Nephron progenitor cell (in vitro differentiated cells): ENCODE results near the gene CD8A.

ENCODE experiments used
- DNase-seq: peaks from one replicate; pipeline ENCODE4 v3.0.0; 2021
- H3K27ac Mint-ChIP-seq: 2 replicates; pipeline ENCODE4 v1.8.0; 2021; ENCODE audit warnings: mild to moderate bottlenecking, moderate library complexity, mixed read lengths
- H3K27me3 Mint-ChIP-seq: 2 replicates; pipeline ENCODE4 v1.8.0; 2021; ENCODE audit warnings: mild to moderate bottlenecking, low read depth, mixed read lengths; ENCODE audit not compliant: poor library complexity
- H3K36me3 Mint-ChIP-seq: 2 replicates; pipeline ENCODE4 v1.8.0; 2021; ENCODE audit warnings: low read depth, mixed read lengths
- H3K4me1 Mint-ChIP-seq: 2 replicates; pipeline ENCODE4 v1.8.0; 2021; ENCODE audit warnings: mixed read lengths
- H3K4me3 Mint-ChIP-seq: 2 replicates; pipeline ENCODE4 v1.8.0; 2021; ENCODE audit warnings: mild to moderate bottlenecking, moderate library complexity, mixed read lengths
- H3K9me3 Mint-ChIP-seq: 2 replicates; pipeline ENCODE4 v1.8.0; 2021; ENCODE audit warnings: mild to moderate bottlenecking, moderate library complexity, mixed read lengths
- TF ChIP-seq, protein P1 (sequence below): fragments of 200-600 bp; sonication (generic); IDR thresholded peaks from 2 replicates; pipeline ENCODE4 v1.5.0; 2021; ENCODE audit warnings: antibody characterized with exemption

CD8A gene

DNA sequence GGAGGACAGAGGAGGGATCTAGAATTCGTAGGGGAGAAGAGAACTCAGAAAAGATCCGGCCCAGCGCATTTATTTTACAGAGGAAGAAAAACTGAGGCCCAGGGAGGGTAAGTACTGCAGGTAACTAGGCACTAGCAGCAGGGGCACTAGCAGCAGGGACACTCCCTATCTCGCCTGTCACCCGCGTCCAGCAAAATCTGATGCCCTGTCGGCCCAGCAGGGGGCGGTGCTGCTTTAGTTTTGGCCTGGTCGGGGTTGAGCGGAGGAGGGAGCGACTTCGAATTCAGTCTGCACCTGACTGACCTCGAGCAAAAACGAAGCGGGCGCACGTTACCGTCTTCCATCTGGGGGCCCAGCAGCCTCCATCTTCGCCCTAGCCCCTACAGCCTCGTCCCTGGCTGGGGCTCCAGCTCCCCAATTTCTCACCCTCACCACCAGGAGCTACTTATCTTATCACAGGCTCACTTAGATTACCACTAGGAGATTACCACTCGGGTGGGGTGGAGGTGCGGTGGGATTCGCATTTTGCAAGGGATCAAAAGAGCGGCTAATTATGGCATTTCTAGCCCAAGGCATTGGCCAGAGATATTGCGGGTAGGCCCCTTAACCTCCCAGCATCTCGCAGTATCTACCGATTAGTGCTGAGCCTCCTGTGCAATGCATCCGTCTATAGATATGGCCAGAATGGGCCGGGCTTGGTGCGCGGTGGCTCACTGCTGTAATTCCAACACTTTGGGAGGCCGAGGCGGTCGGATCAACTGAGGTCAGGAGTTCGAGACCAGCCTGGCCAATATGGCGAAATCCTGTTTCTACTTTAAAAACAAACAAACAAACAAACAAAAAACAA is 17.8 kb upstream of the CD8A start:
- Mint-ChIP-seq H3K36me3 (no peaks in the 10 kb centered on the region), H3K27ac (no peak overlapping the region), H3K27me3 (peaks cover 10% of the 10 kb centered on the region), H3K4me3 (peak overlapping the region; percentile 90), H3K9me3 (no peaks in the 10 kb centered on the region), H3K4me1 (peaks cover 9% of the 10 kb centered on the region)
- peak; percentile 95 for DNase-seq
- TF ChIP-seq, protein P1, sequence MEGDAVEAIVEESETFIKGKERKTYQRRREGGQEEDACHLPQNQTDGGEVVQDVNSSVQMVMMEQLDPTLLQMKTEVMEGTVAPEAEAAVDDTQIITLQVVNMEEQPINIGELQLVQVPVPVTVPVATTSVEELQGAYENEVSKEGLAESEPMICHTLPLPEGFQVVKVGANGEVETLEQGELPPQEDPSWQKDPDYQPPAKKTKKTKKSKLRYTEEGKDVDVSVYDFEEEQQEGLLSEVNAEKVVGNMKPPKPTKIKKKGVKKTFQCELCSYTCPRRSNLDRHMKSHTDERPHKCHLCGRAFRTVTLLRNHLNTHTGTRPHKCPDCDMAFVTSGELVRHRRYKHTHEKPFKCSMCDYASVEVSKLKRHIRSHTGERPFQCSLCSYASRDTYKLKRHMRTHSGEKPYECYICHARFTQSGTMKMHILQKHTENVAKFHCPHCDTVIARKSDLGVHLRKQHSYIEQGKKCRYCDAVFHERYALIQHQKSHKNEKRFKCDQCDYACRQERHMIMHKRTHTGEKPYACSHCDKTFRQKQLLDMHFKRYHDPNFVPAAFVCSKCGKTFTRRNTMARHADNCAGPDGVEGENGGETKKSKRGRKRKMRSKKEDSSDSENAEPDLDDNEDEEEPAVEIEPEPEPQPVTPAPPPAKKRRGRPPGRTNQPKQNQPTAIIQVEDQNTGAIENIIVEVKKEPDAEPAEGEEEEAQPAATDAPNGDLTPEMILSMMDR: peak; percentile 87

DNA sequence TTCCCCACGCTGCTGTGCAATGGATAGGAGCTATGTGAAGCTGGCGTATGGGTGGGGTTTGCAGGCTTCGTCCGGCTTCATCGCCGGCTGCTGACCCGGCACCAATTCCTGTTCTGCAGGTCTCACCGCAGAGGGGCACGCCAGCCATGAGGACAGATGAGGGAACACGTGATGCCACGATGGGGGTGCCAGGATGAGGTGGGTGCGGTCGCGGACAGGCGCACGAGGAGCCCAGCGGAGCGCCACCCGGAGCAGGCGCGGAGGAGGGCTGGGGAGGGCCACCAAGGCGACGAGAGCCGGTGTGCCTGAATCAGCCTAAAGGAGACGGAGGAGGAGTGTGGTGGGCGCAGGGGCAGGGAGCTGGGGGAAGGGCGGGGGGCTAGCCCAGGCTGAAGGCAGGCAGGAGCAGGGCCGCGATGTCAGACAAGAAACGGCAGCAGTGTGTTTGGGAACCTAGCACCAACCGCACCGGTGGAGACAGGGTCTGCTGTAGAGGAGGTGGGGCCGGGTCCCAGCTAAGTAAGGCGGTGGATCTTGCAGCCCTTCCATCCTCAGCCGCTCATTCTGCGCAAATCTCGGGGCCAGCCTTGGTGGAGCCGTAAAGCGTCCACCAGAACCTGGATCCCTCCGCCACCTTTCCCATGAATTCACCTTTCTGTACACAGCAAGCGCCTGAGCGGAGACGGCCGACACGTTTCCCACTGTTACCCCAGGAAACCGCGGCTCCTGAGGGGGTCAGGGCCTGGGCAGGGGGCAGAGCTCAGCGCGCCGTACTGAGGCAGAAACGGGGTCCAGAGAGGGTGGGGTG is 17.0 kb upstream of the CD8A start:
- Mint-ChIP-seq H3K27me3 (peaks cover 10% of the 10 kb centered on the region), H3K27ac (no peak overlapping the region), H3K9me3 (no peaks in the 10 kb centered on the region), H3K4me1 (peaks cover 9% of the 10 kb centered on the region), H3K4me3 (peak overlapping the region; percentile 90), H3K36me3 (no peaks in the 10 kb centered on the region)
- TF ChIP-seq, protein P1: no peak
- peak; percentile 60 for DNase-seq

DNA sequence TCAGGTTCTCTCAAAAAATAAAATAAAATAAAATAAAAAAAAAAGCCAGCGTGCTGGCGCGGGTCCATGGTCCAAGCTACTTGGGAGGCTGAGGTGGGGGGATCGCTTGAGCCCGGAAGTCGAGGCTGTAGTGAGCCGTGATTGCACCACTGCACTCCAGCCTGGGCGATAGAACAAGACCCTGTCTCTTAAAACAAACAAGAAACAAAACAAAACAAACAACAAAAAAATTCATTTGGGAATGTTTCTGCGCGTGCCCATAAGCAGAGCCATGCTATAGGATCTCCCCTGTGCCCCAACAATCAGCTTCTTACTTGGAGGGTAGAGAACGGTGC is 16.4 kb upstream of the CD8A start:
- Mint-ChIP-seq H3K27me3 (peaks cover 10% of the 10 kb centered on the region), H3K27ac (no peak overlapping the region), H3K9me3 (no peaks in the 10 kb centered on the region), H3K36me3 (no peaks in the 10 kb centered on the region), H3K4me3 (peak overlapping the region; percentile 90), H3K4me1 (peaks cover 9% of the 10 kb centered on the region)
- TF ChIP-seq, protein P1: no peak
- no peak for DNase-seq

DNA sequence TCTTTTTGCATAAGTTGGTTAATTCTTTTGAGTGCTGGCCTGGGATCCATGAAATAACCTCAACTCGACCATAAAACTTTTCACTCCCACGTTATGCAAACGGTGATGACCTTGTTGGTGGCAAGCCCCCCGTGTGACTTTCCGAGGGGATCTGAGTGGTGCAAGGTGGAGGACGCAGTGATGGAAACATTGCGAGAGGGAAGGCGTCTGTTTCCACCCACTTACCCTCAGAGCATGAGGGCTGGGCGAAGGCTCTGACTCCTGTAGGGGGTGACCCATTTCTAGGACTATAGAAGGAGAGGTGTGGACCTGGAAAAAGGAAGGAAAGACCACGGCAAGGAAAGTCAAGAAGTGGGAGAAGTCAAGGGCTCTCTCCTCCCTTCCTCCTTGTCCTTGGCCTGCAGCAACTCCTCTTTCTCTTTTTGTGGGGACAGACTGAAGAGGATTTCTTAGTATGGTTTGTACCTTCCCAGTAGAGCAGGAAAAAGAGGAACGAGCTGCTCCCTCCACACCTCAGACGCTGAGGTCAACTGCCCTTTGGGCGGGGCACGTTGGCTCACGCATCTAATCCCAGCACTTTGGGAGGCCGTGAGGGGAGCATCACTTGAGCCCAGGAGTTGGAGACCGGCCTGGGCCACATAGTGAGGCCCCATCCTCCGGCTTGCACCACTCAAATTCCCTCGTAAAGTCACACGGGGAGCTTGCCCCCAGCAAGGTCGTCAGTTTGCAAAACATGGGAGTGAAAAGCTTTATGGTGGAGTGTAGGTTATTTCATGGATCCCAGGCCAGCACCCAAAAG is 15.5 kb upstream of the CD8A start:
- Mint-ChIP-seq H3K4me3 (peak overlapping the region; percentile 90), H3K27me3 (peaks cover 10% of the 10 kb centered on the region), H3K36me3 (no peaks in the 10 kb centered on the region), H3K27ac (no peak overlapping the region), H3K4me1 (peaks cover 9% of the 10 kb centered on the region), H3K9me3 (no peaks in the 10 kb centered on the region)
- no peak for DNase-seq
- TF ChIP-seq, protein P1: no peak

DNA sequence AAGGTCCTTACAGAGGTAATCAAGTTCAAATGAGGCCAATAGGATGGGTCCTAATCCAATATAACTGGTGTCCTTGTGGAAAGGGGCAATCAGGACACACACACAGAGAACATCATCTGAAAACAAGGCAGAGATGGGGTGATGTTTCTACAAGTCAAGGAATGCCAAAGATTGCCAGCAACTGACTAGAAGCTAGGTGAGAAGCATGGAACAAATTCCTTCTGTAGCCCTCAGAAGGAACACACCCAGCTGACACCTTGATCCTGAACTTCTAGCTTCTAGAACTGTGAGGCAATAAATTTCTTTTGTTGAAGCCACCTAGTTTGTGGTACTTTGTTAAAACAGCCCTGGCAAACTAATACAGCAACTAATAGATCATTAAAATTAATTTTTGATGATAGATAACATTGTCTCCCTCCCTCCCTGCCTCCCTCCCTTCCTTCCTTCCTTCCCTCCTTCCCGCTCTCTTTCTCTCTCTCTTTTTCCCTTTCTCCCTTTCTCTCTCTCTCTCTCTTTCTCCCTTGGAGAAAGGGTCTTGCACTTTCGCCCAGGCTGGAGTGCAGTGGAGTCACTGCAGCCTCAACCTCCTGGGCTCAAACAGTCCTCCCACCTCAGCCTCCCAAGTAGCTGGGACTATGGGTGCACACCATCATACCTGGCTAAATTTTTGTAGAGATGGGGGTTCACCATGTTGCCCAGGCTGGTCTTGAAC is 10.3 kb upstream of the CD8A start:
- Mint-ChIP-seq H3K27ac (no peak overlapping the region), H3K9me3 (peaks cover 25% of the 10 kb centered on the region), H3K4me3 (no peak overlapping the region), H3K36me3 (peaks cover 12% of the 10 kb centered on the region), H3K4me1 (no peaks in the 10 kb centered on the region), H3K27me3 (peaks cover 19% of the 10 kb centered on the region)
- TF ChIP-seq, protein P1: no peak
- no peak for DNase-seq
